Panc1 (cell line): ENCODE data around the gene PCP4L1.

Source experiments
- CTCF ChIP-seq: fragments of 450-650 bp; IDR thresholded peaks from 2 replicates; pipeline ENCODE4 v1.5.1; 2017; ENCODE audit warnings: mild to moderate bottlenecking
- POLR2AphosphoS5 ChIP-seq: IDR thresholded peaks from 2 replicates; pipeline ENCODE4 v1.6.1; 2012; ENCODE audit warnings: mild to moderate bottlenecking, low read depth, low read length, moderate library complexity
- TCF7L2 ChIP-seq: IDR thresholded peaks from 2 replicates; pipeline ENCODE4 v1.6.1; 2011; ENCODE audit warnings: mild to moderate bottlenecking, low read depth, low read length, inconsistent platforms

- no peak for TF ChIP-seq CTCF
- no peak for TF ChIP-seq POLR2AphosphoS5
- TF ChIP-seq TCF7L2: no peak
Measured at GRCh38 chr1:161265305-161265704, 6.8 kb downstream of the PCP4L1 start.
